ENCODE measurements around the gene BMPER. TPM values are rescaled to one million over a fixed set of nuclear protein-coding genes. Genes with fewer than 3 reads are reported as not detected.

The BMPER gene
- total RNA-seq, 4 donors from 2014 or later = 3.1 to 33.3 (median 8.0) TPM

DNA sequence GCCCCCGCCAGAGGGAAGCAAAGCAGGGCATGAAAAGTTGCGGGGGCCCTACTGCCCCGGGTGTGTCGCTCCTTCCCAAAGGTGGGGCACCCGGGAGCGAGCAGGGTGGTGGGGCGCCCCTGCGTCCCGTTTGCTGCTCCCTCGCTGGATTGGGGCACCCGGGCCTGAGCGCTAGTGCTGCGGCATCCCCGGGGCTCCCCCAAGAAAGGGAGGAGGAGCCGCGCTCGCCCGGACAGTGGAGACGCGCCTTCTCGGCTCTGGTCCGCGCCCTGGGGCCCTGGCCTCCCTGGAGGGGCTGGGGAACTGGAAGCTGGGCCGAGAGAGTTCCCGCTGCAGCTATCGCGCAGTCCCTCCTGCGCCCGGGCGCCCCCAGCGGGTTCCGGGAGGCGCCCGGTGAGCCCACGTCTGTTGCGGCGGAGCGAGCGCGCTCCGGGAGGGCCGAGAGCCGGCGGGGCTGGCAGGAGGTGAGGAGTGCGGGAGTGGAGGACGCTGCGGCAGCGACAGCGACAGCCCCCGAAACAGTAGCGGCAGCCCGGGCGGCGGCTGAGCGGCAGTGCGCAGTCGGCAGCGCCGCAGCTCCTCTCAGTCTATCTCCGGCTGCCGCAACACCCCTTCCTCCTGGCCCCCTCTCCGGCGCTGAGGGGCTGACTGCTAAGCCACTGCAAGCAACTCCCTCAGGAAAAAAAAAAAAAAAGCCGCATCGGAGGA is 504 bp upstream of the BMPER start:
- no peaks in the 10 kb centered on the region for H3K9me3 ChIP-seq
- no peak for TF ChIP-seq EP300 (IDR thresholded peaks at IDR 0.05)
- TF ChIP-seq, protein P1, sequence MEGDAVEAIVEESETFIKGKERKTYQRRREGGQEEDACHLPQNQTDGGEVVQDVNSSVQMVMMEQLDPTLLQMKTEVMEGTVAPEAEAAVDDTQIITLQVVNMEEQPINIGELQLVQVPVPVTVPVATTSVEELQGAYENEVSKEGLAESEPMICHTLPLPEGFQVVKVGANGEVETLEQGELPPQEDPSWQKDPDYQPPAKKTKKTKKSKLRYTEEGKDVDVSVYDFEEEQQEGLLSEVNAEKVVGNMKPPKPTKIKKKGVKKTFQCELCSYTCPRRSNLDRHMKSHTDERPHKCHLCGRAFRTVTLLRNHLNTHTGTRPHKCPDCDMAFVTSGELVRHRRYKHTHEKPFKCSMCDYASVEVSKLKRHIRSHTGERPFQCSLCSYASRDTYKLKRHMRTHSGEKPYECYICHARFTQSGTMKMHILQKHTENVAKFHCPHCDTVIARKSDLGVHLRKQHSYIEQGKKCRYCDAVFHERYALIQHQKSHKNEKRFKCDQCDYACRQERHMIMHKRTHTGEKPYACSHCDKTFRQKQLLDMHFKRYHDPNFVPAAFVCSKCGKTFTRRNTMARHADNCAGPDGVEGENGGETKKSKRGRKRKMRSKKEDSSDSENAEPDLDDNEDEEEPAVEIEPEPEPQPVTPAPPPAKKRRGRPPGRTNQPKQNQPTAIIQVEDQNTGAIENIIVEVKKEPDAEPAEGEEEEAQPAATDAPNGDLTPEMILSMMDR (IDR thresholded peaks at IDR 0.05) = peak in 2 of 5 experiments; percentile 17 to 18
- TF ChIP-seq POLR2A (IDR thresholded peaks at IDR 0.05) = no peak
- no peaks in the 10 kb centered on the region for H3K36me3 ChIP-seq
- peaks cover 0 to 26% (median 3%) of the 10 kb centered on the region in 4 donors for H3K4me1 ChIP-seq
- peaks cover 0 to 28% of the 10 kb centered on the region in 2 donors for H3K27me3 ChIP-seq
- peak overlapping the region; percentile 39 to 76 (median 65) for H3K4me3 ChIP-seq
- no peak for DNase-seq (ENCODE audit: low spot score in 2 of 2)
- H3K27ac ChIP-seq = peak overlapping the region in 3 of 4 donors; percentile 65 to 77 (median 67)
- WGBS, 2 donors = 0 to 1% methylated on average over 43 to 49 of the region's 65 CpGs

DNA sequence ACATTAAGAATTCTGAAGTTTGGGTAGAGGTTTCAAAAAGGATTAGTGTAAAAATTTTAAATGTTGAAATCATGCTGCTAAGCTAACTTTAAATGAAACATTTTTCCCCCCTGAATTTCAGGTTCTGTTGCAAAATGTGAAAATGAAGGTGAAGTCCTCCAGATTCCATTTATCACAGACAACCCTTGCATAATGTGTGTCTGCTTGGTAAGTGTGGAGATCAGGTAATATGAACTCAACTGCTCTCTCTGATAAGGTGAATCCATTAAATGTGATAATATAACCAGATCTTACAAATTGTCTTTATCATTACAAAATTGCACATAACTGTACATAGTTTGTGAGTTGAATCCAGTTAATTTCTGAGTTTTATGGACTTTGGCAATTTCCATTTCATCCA is 1.4 kb downstream of the BMPER start:
- DNase-seq (ENCODE audit: low spot score in 2 of 2) = no peak
- TF ChIP-seq, protein P1 (IDR thresholded peaks at IDR 0.05) = no peak
- TF ChIP-seq EP300 (IDR thresholded peaks at IDR 0.05) (no peak), POLR2A (IDR thresholded peaks at IDR 0.05) (no peak)
- Histone ChIP-seq H3K9me3 (no peaks in the 10 kb centered on the region), H3K27ac (no peak overlapping the region), H3K27me3 (peaks cover 0 to 28% of the 10 kb centered on the region in 2 donors), H3K4me3 (no peak overlapping the region), H3K4me1 (peaks cover 0 to 26% (median 3%) of the 10 kb centered on the region in 4 donors), H3K36me3 (no peaks in the 10 kb centered on the region)

DNA sequence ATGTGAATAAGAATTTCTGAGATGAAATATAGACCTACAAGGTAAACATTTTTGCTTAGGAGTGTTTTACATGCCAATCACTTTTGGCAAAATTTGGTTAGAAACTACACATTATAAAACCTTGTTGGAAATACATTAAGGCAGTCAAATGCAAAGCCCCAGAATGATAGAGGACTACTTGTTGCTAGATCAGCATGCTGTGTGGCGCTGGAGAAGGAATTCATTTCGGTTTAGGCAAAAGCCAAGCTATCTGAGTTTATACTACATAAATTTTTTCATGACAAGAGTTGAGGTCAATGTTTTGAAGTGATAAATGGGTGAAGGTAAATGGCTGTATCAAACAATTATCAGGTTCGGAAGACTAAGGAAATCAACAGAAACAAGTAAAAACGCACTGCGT is 2.3 kb downstream of the BMPER start:
- Histone ChIP-seq H3K4me3 (no peak overlapping the region), H3K27me3 (peaks cover 0 to 28% of the 10 kb centered on the region in 2 donors), H3K36me3 (no peaks in the 10 kb centered on the region), H3K27ac (no peak overlapping the region), H3K9me3 (no peaks in the 10 kb centered on the region), H3K4me1 (peaks cover 0 to 26% (median 3%) of the 10 kb centered on the region in 4 donors)
- no peak for DNase-seq (ENCODE audit: low spot score in 2 of 2)
- 93 to 95% methylated on average over 5 of the region's 5 CpGs for WGBS, 2 donors
- TF ChIP-seq EP300 (IDR thresholded peaks at IDR 0.05) (no peak), POLR2A (IDR thresholded peaks at IDR 0.05) (no peak)
- TF ChIP-seq, protein P1 (IDR thresholded peaks at IDR 0.05) = no peak

DNA sequence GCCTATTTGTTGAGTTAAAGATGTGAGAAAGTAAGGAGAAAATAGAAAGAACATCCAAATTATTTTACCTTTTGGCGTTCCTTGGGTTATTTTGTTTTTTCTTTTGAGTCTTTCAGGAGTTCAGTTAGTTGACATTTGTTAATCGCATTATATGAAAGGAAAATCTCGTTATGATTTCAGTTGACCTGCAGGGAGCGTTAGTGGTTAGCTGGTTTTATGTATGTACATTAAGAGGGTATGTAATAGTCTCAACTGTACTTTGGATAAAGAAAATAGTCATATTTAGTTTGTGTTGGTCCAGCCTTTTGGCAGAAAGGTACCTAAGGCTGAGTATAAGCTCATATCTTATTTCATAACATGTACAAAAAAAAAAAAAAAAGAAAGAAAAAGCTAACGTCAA is 4.0 kb downstream of the BMPER start:
- WGBS, 2 donors = 76 to 84% methylated on average over 5 of the region's 5 CpGs
- H3K4me1 ChIP-seq = peaks cover 0 to 17% (median 0%) of the 10 kb centered on the region in 4 donors
- peaks cover 0 to 21% of the 10 kb centered on the region in 2 donors for H3K27me3 ChIP-seq
- H3K36me3 ChIP-seq = no peaks in the 10 kb centered on the region
- no peak overlapping the region for H3K4me3 ChIP-seq
- H3K9me3 ChIP-seq = no peaks in the 10 kb centered on the region
- DNase-seq (ENCODE audit: low spot score in 2 of 2) = no peak
- H3K27ac ChIP-seq = no peak overlapping the region
- TF ChIP-seq, protein P1 (IDR thresholded peaks at IDR 0.05) = no peak
- TF ChIP-seq EP300 (IDR thresholded peaks at IDR 0.05) (no peak), POLR2A (IDR thresholded peaks at IDR 0.05) (no peak)

DNA sequence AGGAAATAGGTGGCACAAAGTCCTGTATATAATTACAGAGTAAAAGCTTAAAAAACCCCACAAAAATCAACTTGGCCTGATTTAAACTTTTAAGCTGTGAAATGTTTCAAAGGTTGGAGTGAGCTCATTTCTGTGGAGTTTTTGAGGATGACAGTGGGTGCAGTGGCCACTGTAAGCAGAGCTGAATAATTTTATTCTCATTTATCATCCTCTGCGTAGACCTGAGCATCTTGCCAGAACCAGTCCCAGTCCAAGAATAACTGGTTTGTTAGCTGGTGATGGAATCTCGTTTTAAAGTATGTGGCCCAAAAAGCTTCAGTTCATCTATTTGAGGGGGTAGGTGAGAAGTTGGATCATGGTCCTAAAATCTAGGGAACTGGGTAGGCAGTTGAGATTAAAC is 4.4 kb downstream of the BMPER start:
- no peak overlapping the region for H3K27ac ChIP-seq
- TF ChIP-seq EP300 (IDR thresholded peaks at IDR 0.05) (no peak), POLR2A (IDR thresholded peaks at IDR 0.05) (no peak)
- TF ChIP-seq, protein P1 (IDR thresholded peaks at IDR 0.05) = no peak
- H3K27me3 ChIP-seq = peaks cover 0 to 18% of the 10 kb centered on the region in 2 donors
- H3K4me3 ChIP-seq = no peak overlapping the region
- no peak for DNase-seq (ENCODE audit: low spot score in 2 of 2)
- 58 to 59% methylated on average over 2 of the region's 2 CpGs for WGBS, 2 donors
- no peaks in the 10 kb centered on the region for H3K9me3 ChIP-seq
- peaks cover 0 to 14% (median 0%) of the 10 kb centered on the region in 4 donors for H3K4me1 ChIP-seq
- H3K36me3 ChIP-seq = no peaks in the 10 kb centered on the region

Measured in tibial nerve (tissue), 4 donors.